ENCODE data around the gene CALD1.

The CALD1 gene

GRCh38 chr7:134879815-134880475 lies 100.5 kb downstream of the CALD1 start:
- H3K27ac ChIP-seq (replicated peaks), result no peak overlapping the region
- no peak overlapping the region for H3K4me3 ChIP-seq (replicated peaks; ENCODE audit: insufficient read depth, low read length)
- TF ChIP-seq GABPA (IDR thresholded peaks at IDR 0.05; ENCODE audit: low read depth) (no peak), POLR2AphosphoS5 (IDR thresholded peaks at IDR 0.05; ENCODE audit: low read depth) (no peak), SPI1 (IDR thresholded peaks at IDR 0.05; ENCODE audit: borderline replicate concordance, low read depth) (no peak)
- TF ChIP-seq, protein P1, sequence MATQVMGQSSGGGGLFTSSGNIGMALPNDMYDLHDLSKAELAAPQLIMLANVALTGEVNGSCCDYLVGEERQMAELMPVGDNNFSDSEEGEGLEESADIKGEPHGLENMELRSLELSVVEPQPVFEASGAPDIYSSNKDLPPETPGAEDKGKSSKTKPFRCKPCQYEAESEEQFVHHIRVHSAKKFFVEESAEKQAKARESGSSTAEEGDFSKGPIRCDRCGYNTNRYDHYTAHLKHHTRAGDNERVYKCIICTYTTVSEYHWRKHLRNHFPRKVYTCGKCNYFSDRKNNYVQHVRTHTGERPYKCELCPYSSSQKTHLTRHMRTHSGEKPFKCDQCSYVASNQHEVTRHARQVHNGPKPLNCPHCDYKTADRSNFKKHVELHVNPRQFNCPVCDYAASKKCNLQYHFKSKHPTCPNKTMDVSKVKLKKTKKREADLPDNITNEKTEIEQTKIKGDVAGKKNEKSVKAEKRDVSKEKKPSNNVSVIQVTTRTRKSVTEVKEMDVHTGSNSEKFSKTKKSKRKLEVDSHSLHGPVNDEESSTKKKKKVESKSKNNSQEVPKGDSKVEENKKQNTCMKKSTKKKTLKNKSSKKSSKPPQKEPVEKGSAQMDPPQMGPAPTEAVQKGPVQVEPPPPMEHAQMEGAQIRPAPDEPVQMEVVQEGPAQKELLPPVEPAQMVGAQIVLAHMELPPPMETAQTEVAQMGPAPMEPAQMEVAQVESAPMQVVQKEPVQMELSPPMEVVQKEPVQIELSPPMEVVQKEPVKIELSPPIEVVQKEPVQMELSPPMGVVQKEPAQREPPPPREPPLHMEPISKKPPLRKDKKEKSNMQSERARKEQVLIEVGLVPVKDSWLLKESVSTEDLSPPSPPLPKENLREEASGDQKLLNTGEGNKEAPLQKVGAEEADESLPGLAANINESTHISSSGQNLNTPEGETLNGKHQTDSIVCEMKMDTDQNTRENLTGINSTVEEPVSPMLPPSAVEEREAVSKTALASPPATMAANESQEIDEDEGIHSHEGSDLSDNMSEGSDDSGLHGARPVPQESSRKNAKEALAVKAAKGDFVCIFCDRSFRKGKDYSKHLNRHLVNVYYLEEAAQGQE (IDR thresholded peaks at IDR 0.05; ENCODE audit: insufficient replicate concordance, low read depth), result no peak
- TF ChIP-seq, protein P2, sequence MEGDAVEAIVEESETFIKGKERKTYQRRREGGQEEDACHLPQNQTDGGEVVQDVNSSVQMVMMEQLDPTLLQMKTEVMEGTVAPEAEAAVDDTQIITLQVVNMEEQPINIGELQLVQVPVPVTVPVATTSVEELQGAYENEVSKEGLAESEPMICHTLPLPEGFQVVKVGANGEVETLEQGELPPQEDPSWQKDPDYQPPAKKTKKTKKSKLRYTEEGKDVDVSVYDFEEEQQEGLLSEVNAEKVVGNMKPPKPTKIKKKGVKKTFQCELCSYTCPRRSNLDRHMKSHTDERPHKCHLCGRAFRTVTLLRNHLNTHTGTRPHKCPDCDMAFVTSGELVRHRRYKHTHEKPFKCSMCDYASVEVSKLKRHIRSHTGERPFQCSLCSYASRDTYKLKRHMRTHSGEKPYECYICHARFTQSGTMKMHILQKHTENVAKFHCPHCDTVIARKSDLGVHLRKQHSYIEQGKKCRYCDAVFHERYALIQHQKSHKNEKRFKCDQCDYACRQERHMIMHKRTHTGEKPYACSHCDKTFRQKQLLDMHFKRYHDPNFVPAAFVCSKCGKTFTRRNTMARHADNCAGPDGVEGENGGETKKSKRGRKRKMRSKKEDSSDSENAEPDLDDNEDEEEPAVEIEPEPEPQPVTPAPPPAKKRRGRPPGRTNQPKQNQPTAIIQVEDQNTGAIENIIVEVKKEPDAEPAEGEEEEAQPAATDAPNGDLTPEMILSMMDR (IDR thresholded peaks at IDR 0.05; ENCODE audit: insufficient read depth, low read length), result no peak

DNA sequence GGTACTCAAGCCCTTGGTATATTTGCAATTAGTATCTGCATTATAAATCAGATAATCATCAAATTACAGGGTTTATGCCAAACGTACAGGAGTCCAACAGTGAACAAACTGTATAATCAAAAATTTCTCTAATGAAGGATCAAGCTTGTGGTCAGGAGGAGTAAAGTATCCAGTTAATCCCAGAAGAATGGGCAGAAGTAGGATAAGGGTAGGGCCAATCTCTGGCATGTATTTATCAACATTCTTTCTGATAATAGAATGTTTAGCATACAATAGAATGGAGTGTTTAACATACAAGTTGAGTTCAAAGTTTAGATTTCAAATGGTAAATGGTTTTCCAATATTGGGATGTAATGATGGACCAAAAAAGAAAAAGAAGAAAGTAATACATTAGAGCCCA lies 103.0 kb downstream of the CALD1 start:
- Histone ChIP-seq H3K27ac (replicated peaks) (no peak overlapping the region), H3K27me3 (ENCODE audit: insufficient read depth, poor library complexity, severe bottlenecking) (no peaks in the 10 kb centered on the region)
- TF ChIP-seq SPI1 (IDR thresholded peaks at IDR 0.05; ENCODE audit: borderline replicate concordance, low read depth) (no peak), POLR2AphosphoS5 (IDR thresholded peaks at IDR 0.05; ENCODE audit: low read depth) (no peak), GABPA (IDR thresholded peaks at IDR 0.05; ENCODE audit: low read depth) (no peak)
- TF ChIP-seq, protein P1 (IDR thresholded peaks at IDR 0.05; ENCODE audit: insufficient replicate concordance, low read depth), result no peak
- TF ChIP-seq, protein P2 (IDR thresholded peaks at IDR 0.05; ENCODE audit: insufficient read depth, low read length), result no peak

More at GRCh38 chr7:134879815-134880475, 100.5 kb downstream of the CALD1 start:
- no peaks in the 10 kb centered on the region for H3K27me3 ChIP-seq (ENCODE audit: insufficient read depth, poor library complexity, severe bottlenecking)
- DNase-seq (ENCODE audit: low read depth in 1 of 2, low spot score in 1 of 2), result no peak

GRCh38 chr7:134885967-134886352 lies 106.5 kb downstream of the CALD1 start:
- Histone ChIP-seq H3K27me3 (ENCODE audit: insufficient read depth, poor library complexity, severe bottlenecking) (no peaks in the 10 kb centered on the region), H3K27ac (replicated peaks) (no peak overlapping the region), H3K4me3 (replicated peaks; ENCODE audit: insufficient read depth, low read length) (no peak overlapping the region)
- DNase-seq (ENCODE audit: low read depth in 1 of 2, low spot score in 1 of 2), result peak; percentile 26 to 32
- TF ChIP-seq POLR2AphosphoS5 (IDR thresholded peaks at IDR 0.05; ENCODE audit: low read depth), result no peak
- TF ChIP-seq, protein P2 (IDR thresholded peaks at IDR 0.05; ENCODE audit: insufficient read depth, low read length), result no peak
- TF ChIP-seq, protein P1 (IDR thresholded peaks at IDR 0.05; ENCODE audit: insufficient replicate concordance, low read depth), result no peak
- no peak for TF ChIP-seq SPI1 (IDR thresholded peaks at IDR 0.05; ENCODE audit: borderline replicate concordance, low read depth)
- TF ChIP-seq GABPA (IDR thresholded peaks at IDR 0.05; ENCODE audit: low read depth), result no peak

More for the DNA sequence above, 103.0 kb downstream of the CALD1 start:
- DNase-seq (ENCODE audit: low read depth in 1 of 2, low spot score in 1 of 2), result no peak
- H3K4me3 ChIP-seq (replicated peaks; ENCODE audit: insufficient read depth, low read length), result no peak overlapping the region

All from HL-60 (cell line).